ENCODE data around the gene MAPRE3.

MAPRE3 gene

DNA sequence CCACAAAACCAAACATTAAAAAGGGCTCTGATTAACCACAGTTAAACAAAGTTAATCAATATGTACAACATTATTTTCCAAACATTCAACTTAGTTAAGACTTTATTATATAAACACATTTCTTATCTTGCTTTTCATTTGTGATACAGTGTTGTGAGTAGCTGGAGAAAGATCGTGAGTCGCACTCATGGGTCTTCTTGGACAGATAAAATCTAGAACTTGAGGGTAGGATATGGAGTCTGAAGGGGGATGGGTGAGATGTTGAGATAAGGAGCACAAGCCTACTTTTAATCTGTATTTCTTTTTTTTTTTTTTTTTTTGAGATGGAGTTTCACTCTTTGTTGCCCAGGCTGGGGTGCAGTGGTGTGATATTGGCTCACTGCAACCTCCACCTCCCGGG, 39.7 kb downstream of the MAPRE3 start:
- DNase-seq (ENCODE audit: low spot score) (no peak), FAIRE-seq (no peak)

- FAIRE-seq (peak; percentile 13), DNase-seq (ENCODE audit: low spot score) (no peak)
Observed at GRCh38 chr2:27013738-27014137, 43.3 kb downstream of the MAPRE3 start.

DNA sequence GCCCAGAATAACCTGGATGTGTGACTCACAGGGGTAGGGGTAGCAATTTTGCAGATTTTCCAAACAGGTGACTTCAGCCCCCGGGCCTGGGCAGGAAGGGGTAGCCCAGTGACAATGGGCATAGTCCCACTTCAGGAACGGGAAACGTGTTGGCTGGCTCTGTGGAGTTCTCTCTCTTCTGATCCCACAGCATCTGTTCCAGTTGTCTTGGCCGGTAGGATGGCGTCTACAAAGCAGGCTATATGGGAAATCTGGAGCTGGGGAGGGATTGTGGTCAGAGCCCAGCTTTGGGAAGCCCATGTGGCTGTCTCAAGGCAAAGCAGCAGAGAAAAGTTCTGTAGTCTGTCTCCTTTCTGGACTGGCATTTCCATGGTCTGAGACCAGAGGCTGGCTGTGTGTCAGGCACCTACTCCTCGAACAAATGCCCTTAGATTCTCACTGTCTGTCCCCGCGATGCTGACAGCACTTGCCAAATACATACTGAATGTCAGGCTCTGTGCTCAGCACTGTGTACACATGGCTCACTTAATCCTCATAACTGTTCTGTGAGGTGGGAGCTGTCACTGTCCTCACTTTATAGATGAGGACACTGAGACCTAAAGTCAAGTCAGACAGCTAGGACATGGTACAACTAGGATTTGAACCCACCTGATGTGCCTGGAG, 44.5 kb downstream of the MAPRE3 start:
- no peak for DNase-seq (ENCODE audit: low spot score)
- peak; percentile 20 for FAIRE-seq

- peak; percentile 72 for DNase-seq (ENCODE audit: low spot score)
- peak; percentile 52 for FAIRE-seq
Observed at GRCh38 chr2:27016801-27017325, 46.4 kb downstream of the MAPRE3 start.

- FAIRE-seq (no peak), DNase-seq (ENCODE audit: low spot score) (no peak)
Observed at GRCh38 chr2:27018142-27018541, 47.7 kb downstream of the MAPRE3 start.

DNA sequence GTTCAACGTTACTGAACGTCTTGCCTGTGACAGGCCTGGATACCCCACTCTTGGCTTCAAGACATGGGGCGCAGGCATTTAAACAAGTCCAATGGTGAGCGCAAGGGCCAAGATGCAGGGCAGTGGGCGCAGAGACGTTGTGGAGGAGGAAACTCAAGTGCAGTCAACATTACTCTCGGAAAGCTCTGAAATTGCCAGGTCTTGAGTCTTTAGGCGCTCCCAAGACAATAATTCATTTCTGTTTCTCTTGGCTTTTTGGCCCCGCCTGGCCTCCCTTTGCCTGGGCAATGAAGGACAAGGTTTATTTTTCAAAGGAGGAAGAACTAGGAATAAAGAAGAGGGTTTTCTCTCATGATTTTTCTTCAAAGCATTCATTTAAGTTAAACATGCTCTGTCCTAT, 49.0 kb downstream of the MAPRE3 start:
- DNase-seq (ENCODE audit: low spot score) (no peak), FAIRE-seq (no peak)

- DNase-seq (ENCODE audit: low spot score) (no peak), FAIRE-seq (no peak)
Observed at GRCh38 chr2:27019931-27020855, 49.8 kb downstream of the MAPRE3 start.

- FAIRE-seq, result no peak
- peak; percentile 25 for DNase-seq (ENCODE audit: low spot score)
Observed at GRCh38 chr2:27021253-27022049, 51.0 kb downstream of the MAPRE3 start.

DNA sequence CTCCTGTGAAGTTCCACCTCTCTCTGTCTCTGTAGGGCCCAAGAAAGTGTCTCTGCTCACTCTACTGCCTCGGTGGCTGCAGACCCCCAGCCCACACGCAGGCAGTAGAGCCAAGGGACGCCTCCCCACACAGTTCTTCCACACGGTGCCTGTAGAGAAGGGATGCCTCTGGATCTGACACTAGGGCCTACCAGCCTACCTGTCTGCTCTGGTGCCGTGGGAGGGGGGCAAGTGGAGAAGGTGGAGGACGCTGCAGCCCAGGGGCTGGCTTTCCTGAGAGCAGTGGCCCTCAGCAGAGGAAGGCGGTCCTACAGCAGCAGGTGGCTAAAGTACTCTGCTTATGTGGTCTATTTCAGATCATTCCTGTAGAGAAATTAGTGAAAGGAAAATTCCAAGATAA, 53.3 kb downstream of the MAPRE3 start:
- DNase-seq (ENCODE audit: low spot score) (no peak), FAIRE-seq (no peak)

DNA sequence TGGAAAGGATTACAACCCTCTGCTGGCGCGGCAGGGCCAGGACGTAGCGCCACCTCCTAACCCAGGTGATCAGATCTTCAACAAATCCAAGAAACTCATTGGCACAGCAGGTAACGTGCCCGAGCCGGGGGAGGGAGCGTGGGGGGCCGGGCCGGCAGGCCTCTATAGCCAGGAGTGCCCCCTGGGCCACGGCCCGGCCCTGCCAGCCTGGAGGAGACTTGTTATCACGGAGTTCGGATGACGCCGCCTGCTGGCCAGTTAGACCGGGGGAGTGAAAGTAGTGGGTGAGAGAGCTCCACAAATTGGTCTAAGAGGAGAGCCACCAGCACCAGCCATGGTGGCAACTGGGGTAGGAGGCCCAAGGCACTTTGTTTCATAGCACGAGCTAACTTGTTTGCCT, 53.8 kb downstream of the MAPRE3 start:
- no peak for DNase-seq (ENCODE audit: low spot score)
- FAIRE-seq, result no peak

DNA sequence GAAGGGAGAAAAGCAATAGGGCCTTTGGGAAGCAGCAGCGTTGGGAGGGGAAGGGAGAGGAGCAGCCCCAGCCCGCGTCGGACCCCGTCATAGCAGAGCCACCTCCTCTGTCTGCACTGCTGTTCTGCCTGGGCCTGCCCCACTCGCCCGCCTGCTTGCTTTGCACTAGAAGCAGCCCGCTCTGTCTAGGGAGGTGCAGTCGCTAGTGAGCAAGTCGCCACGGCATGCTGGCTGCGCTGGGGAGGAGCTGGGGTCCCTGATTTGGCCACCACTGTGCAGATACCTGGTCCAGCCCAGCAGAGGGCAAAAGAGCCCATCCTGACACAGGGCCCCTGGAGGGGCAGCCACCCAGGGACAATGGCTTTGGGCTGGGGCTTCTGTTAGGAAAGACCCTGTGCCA, 54.4 kb downstream of the MAPRE3 start:
- DNase-seq (ENCODE audit: low spot score) (no peak), FAIRE-seq (no peak)

GRCh38 chr2:27025281-27025800, 54.9 kb downstream of the MAPRE3 start:
- no peak for DNase-seq (ENCODE audit: low spot score)
- no peak for FAIRE-seq

- no peak for DNase-seq (ENCODE audit: low spot score)
- no peak for FAIRE-seq
Observed at GRCh38 chr2:27025861-27026851, 55.7 kb downstream of the MAPRE3 start.

- DNase-seq (ENCODE audit: low spot score) (no peak), FAIRE-seq (no peak)
Observed at GRCh38 chr2:27027211-27027651, 56.8 kb downstream of the MAPRE3 start.

GRCh38 chr2:27029051-27029450, 58.6 kb downstream of the MAPRE3 start:
- FAIRE-seq (no peak), DNase-seq (ENCODE audit: low spot score) (no peak)

GRCh38 chr2:27032495-27033252, 62.2 kb downstream of the MAPRE3 start, which contains the start of gene TMEM214:
Gene TMEM214 (plus strand): TSS chr2:27032965. CDS start chr2:27033016, 51 bp downstream.
- peak; percentile 37 for FAIRE-seq
- peak; percentile 98 for DNase-seq (ENCODE audit: low spot score)

DNA sequence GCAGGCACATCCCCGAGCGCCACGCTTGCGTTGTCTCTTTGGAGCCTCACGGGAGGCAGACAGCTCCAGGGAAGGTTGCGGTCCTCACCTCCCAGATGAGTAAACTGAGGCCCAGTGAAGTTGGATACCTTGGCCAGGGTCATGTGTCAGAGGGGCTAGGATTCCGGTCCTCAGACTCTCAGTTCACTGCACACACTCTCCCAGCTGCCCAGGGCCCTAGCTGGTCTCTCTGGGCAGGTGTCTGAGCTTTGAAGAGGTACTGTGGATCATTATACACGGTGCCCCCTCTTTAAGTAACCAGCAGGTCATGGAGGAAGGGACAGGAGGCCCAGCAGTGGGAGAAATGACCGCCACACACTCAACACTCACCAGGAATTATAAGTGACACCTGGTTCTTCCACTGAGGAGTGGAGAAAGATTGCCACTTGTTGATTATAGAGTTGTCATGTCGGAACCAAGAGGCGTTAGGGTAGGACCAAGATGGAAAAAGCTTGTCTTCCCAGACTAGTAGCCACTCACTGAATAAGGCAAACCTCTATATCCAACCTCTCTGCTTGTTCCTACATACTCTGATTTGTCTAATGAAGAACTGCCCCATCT, 62.9 kb downstream of the MAPRE3 start:
- DNase-seq (ENCODE audit: low spot score) (no peak), FAIRE-seq (no peak)

DNA sequence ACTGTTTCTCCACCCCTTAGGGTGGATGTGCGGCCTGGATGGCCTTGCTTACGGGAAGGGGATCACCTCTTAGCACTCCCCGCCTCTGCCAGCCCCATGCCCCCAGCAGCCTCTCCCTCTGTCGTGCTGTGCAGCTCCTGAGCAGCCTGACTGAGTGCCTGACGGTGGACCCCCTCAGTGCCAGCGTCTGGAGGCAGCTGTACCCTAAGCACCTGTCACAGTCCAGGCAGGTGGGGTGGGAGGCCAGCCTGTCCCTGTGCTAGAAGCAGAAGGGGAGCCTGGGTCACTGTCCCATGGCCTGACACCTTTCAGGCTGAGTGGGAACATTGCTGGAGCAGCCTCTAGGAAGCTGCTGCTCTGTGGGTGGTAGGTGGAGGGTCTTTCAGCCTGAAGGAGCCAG, 67.6 kb downstream of the MAPRE3 start:
- DNase-seq (ENCODE audit: low spot score), result no peak
- FAIRE-seq, result no peak
